PC-3 (cell line): ENCODE results near the gene CTRB2. TPM values are rescaled to one million over a fixed set of nuclear protein-coding genes. Genes with fewer than 3 reads are reported as not detected.

Source experiments
- ATAC-seq: fragments of 200-7000 bp; cut with Tn5 transposase; 2 replicates; pipeline ENCODE4 v1.9.1; 2020; ENCODE audit warnings: mild to moderate bottlenecking, moderate library complexity
- BruUV-seq: library from RNA; stranded (reverse); fragments of 400-500 nt; replicated peaks from 2 replicates; lab custom pipeline; 2021; lab: Mats Ljungman, UMichigan
- CTCF ChIA-PET: fragments of 300-600 bp; sonication (Branson Sonifier 250); formaldehyde crosslinking; loops from one replicate; lab custom pipeline; 2022; ENCODE audit warnings: antibody characterized with exemption; lab: Charles Lee
- POLR2A ChIA-PET: fragments of 300-600 bp; sonication (Branson Sonifier 250); formaldehyde crosslinking; loops from one replicate; lab custom pipeline; 2022; ENCODE audit warnings: antibody characterized with exemption; ENCODE audit not compliant: unreplicated experiment; lab: Charles Lee
- DNase-seq: peaks from one replicate; pipeline ENCODE4 v3.0.0-alpha.2; 2015
- H2AFZ ChIP-seq: fragments of 300-600 bp; sonication (generic); 2 replicates; pipeline ENCODE4 v1.6.0; 2016; ENCODE audit warnings: antibody characterized with exemption, low read length
- H3F3A ChIP-seq: fragments of 300-600 bp; sonication (generic); one replicate; pipeline ENCODE4 v1.6.0; 2017; ENCODE audit warnings: antibody characterized with exemption, low read length, control low read depth, mild to moderate bottlenecking; ENCODE audit not compliant: unreplicated experiment
- H3K27ac ChIP-seq: fragments of 300-600 bp; sonication (generic); 2 replicates; pipeline ENCODE4 v1.5.1; 2016; ENCODE audit warnings: mild to moderate bottlenecking, low read length
- H3K27me3 ChIP-seq: fragments of 300-600 bp; sonication (generic); 2 replicates; pipeline ENCODE4 v1.6.1; 2016; ENCODE audit warnings: low read length, mixed read lengths
- H3K36me3 ChIP-seq: fragments of 300-600 bp; sonication (generic); 2 replicates; pipeline ENCODE4 v1.6.1; 2016; ENCODE audit warnings: low read depth, mixed run types, low read length, mixed read lengths
- H3K4me1 ChIP-seq: fragments of 300-600 bp; sonication (generic); 2 replicates; pipeline ENCODE4 v1.5.1; 2016; ENCODE audit warnings: low read length; ENCODE audit not compliant: insufficient read depth
- H3K4me2 ChIP-seq: fragments of 300-600 bp; sonication (generic); 2 replicates; pipeline ENCODE4 v1.6.0; 2016; ENCODE audit warnings: low read length
- H3K4me3 ChIP-seq: fragments of 300-600 bp; sonication (generic); 2 replicates; pipeline ENCODE4 v1.5.1; 2016; ENCODE audit warnings: mild to moderate bottlenecking, low read length, mixed read lengths
- H3K79me2 ChIP-seq: fragments of 300-600 bp; sonication (generic); 2 replicates; pipeline ENCODE4 v1.6.1; 2017; ENCODE audit warnings: low read length, mixed read lengths
- H3K9ac ChIP-seq: fragments of 300-600 bp; sonication (generic); 2 replicates; pipeline ENCODE4 v1.6.0; 2016; ENCODE audit warnings: mild to moderate bottlenecking, low read length
- H3K9me2 ChIP-seq: fragments of 300-600 bp; sonication (generic); replicated peaks from 2 replicates; pipeline ENCODE4 v1.6.1; 2016; ENCODE audit warnings: mixed run types, low read length, mixed read lengths
- H3K9me3 ChIP-seq: fragments of 300-600 bp; sonication (generic); 2 replicates; pipeline ENCODE4 v1.6.1; 2016; ENCODE audit warnings: low read length, mixed read lengths
- H4K20me1 ChIP-seq: fragments of 300-600 bp; sonication (generic); 2 replicates; pipeline ENCODE4 v1.6.1; 2016; ENCODE audit warnings: low read length, mixed read lengths
- CTCF ChIP-seq: fragments of 300-600 bp; sonication (generic); conservative IDR thresholded peaks from 2 replicates; pipeline ENCODE4 v1.5.1; 2017; ENCODE audit warnings: antibody characterized with exemption, low read depth, mild to moderate bottlenecking, low read length
- EZH2 ChIP-seq: fragments of 300-600 bp; sonication (generic); IDR thresholded peaks from one replicate; pipeline ENCODE4 v1.6.1; 2017; ENCODE audit warnings: antibody characterized with exemption, mild to moderate bottlenecking, low read length; ENCODE audit not compliant: unreplicated experiment
- EZH2phosphoT487 ChIP-seq: fragments of 300-600 bp; sonication (generic); IDR thresholded peaks from 2 replicates; pipeline ENCODE4 v1.6.1; 2018; ENCODE audit warnings: mild to moderate bottlenecking, antibody characterized with exemption, low read length, borderline replicate concordance
- intact Hi-C: fragments of 100-400 bp; cut with micrococcal nuclease; formaldehyde crosslinking; loops from 2 replicates; pipeline ENCODE4 v1.9.0; 2023
- total RNA-seq: library from RNA; depleted of rRNA; stranded (reverse); fragments of >200 nt; gene quantifications from 2 replicates; pipeline ENCODE4 v1.2.3, GENCODE V29; 2014

The CTRB2 gene
- total RNA-seq, 1 experiment from 2014 or later, result not detected

- no peak for ATAC-seq
- no peak for DNase-seq
- intact Hi-C loops, result no loop called here
- Histone ChIP-seq H3K9me3 (no peaks in the 10 kb centered on the region), H4K20me1 (peaks cover 19% of the 10 kb centered on the region), H3F3A (no peaks in the 10 kb centered on the region), H3K4me2 (no peak overlapping the region; the same call in 1 of the 2 replicates), H2AFZ (no peak overlapping the region), H3K27me3 (no peaks in the 10 kb centered on the region), H3K9me2 (no peaks in the 10 kb centered on the region), H3K9ac (no peak overlapping the region), H3K27ac (no peak overlapping the region), H3K4me3 (no peak overlapping the region), H3K36me3 (no peaks in the 10 kb centered on the region), H3K4me1 (peaks cover 70% of the 10 kb centered on the region), H3K79me2 (peaks cover 85% of the 10 kb centered on the region)
- POLR2A ChIA-PET, result no interaction called here
- TF ChIP-seq EZH2phosphoT487 (no peak), CTCF (no peak), EZH2 (no peak)
- no TSS peak for BruUV-seq
- CTCF ChIA-PET, result no interaction called here
Measured at GRCh38 chr16:75248142-75248535, 41.2 kb upstream of the CTRB2 start.

- POLR2A ChIA-PET, result no interaction called here
- 0 out of 2 replicates have a peak overlapping the region, but pooled peaks have one; percentile 4 for H3K27ac ChIP-seq
- H4K20me1 ChIP-seq, result peaks cover 19% of the 10 kb centered on the region
- H3F3A ChIP-seq, result no peaks in the 10 kb centered on the region
- CTCF ChIA-PET, result no interaction called here
- DNase-seq (no peak), ATAC-seq (no peak)
- H2AFZ ChIP-seq, result no peak overlapping the region
- H3K79me2 ChIP-seq, result peaks cover 83% of the 10 kb centered on the region
- no peak for TF ChIP-seq CTCF
- TF ChIP-seq EZH2, result no peak
- no peak for TF ChIP-seq EZH2phosphoT487
- intact Hi-C loops, result no loop called here
- H3K4me1 ChIP-seq, result peaks cover 69% of the 10 kb centered on the region
- no TSS peak for BruUV-seq
- H3K27me3 ChIP-seq, result no peaks in the 10 kb centered on the region
- H3K9ac ChIP-seq, result no peak overlapping the region
- H3K9me3 ChIP-seq, result no peaks in the 10 kb centered on the region
- H3K4me2 ChIP-seq, result no peak overlapping the region
- no peaks in the 10 kb centered on the region for H3K9me2 ChIP-seq
- H3K36me3 ChIP-seq, result peaks cover under 1% of the 10 kb centered on the region; the same call in 1 of the 2 replicates
- H3K4me3 ChIP-seq, result no peak overlapping the region
Measured at GRCh38 chr16:75247249-75247648, 40.3 kb upstream of the CTRB2 start.

- Histone ChIP-seq H2AFZ (no peak overlapping the region), H3K9me2 (no peaks in the 10 kb centered on the region), H3K79me2 (peaks cover 84% of the 10 kb centered on the region), H3K4me2 (peak overlapping the region; percentile 60; the same call in 1 of the 2 replicates), H3K4me3 (no peak overlapping the region), H3K27ac (peak overlapping the region; percentile 86), H3K9ac (peak overlapping the region; percentile 63; the same call in 1 of the 2 replicates), H3F3A (no peaks in the 10 kb centered on the region), H3K4me1 (peaks cover 64% of the 10 kb centered on the region), H3K9me3 (no peaks in the 10 kb centered on the region), H3K36me3 (peaks cover 7% of the 10 kb centered on the region; the same call in 1 of the 2 replicates), H4K20me1 (peaks cover 19% of the 10 kb centered on the region), H3K27me3 (no peaks in the 10 kb centered on the region)
- TF ChIP-seq EZH2 (no peak), CTCF (no peak)
- no TSS peak for BruUV-seq
- ATAC-seq, result no peak
- intact Hi-C loops, result no loop called here
- ChIA-PET CTCF (interaction anchor here (1.9 kb wide), 1 partner anchor 59 kb away, joined by 8 read pairs; no protein-coding TSS in a partner anchor), POLR2A (no interaction called here)
- no peak for DNase-seq
Measured at GRCh38 chr16:75246504-75247205, 39.7 kb upstream of the CTRB2 start.
